NT2/D1 (cell line): ENCODE measurements around the gene SLA2.

Experiments used
- SUZ12 ChIP-seq: IDR thresholded peaks from 2 replicates; pipeline ENCODE4 v1.6.1; 2011; ENCODE audit not compliant: insufficient read length, insufficient read depth; ENCODE audit errors: extremely low read depth
- YY1 ChIP-seq: IDR thresholded peaks from 2 replicates; pipeline ENCODE4 v1.6.1; 2011; ENCODE audit not compliant: insufficient read length, insufficient read depth
- ZNF274 ChIP-seq: IDR thresholded peaks from 2 replicates; pipeline ENCODE4 v1.6.1; 2011; ENCODE audit warnings: mild to moderate bottlenecking, low read depth, low read length

- TF ChIP-seq ZNF274: no peak
- no peak for TF ChIP-seq SUZ12
- no peak for TF ChIP-seq YY1
Measured at GRCh38 chr20:36653456-36653855, 7.5 kb upstream of the SLA2 start.
